PFSK-1 (cell line): ENCODE data around the gene ARHGAP8.

Experiments used
- FOXP2 ChIP-seq: optimal IDR thresholded peaks from 2 replicates; pipeline ENCODE3; 2011; ENCODE audit warnings: borderline replicate concordance, control low read depth, inconsistent platforms; ENCODE audit not compliant: insufficient read depth; ENCODE audit errors: extremely low read length, extremely low read depth
- POLR2AphosphoS5 ChIP-seq: IDR thresholded peaks from 2 replicates; pipeline ENCODE4 v1.6.1; 2012; ENCODE audit warnings: low read depth, mild to moderate bottlenecking, control low read depth, low read length, moderate library complexity
- REST ChIP-seq, 2 experiments: IDR thresholded peaks; 2 replicates each; pipeline versions ENCODE4 v1.6.1 to v1.8.0; 2011 to 2012; ENCODE audit warnings: low read depth in 2 of 2, low read length in 2 of 2, control low read depth in 1 of 2, inconsistent platforms in 1 of 2, mild to moderate bottlenecking in 1 of 2, moderate library complexity in 1 of 2; ENCODE audit not compliant: insufficient read depth in 1 of 2
- SIN3A ChIP-seq: IDR thresholded peaks from 2 replicates; pipeline ENCODE4 v1.6.1; 2012; ENCODE audit warnings: mild to moderate bottlenecking, low read length, moderate library complexity, borderline replicate concordance; ENCODE audit not compliant: insufficient read depth
- TAF1 ChIP-seq: IDR thresholded peaks from 2 replicates; pipeline ENCODE4 v1.6.1; 2012; ENCODE audit warnings: low read length, control low read depth, borderline replicate concordance; ENCODE audit not compliant: insufficient read depth

- TF ChIP-seq POLR2AphosphoS5 (no peak), REST (IDR thresholded peaks at IDR 0.05; ENCODE audit: insufficient read depth in 1 of 2, low read depth in 2 of 2, low read length in 2 of 2) (no peak), SIN3A (no peak), TAF1 (no peak), FOXP2 (no peak)
Observed at GRCh38 chr22:44736581-44737405, 15.6 kb upstream of the ARHGAP8 start.
